SK-N-SH (cell line): ENCODE measurements around the gene NUAK1. TPM values are rescaled to one million over a fixed set of nuclear protein-coding genes. Genes with fewer than 3 reads are reported as not detected.

ENCODE experiments used
- CTCF ChIA-PET: fragments of 300-600, 350-600 bp; formaldehyde crosslinking; extraction: SDS; loops from one replicate; lab custom pipeline; 2021; lab: Yijun Ruan, JAX
- POLR2A ChIA-PET: fragments of 350-600 bp; sonication (Branson Sonifier 250); formaldehyde crosslinking; extraction: SDS; loops from one replicate; lab custom pipeline; 2020; ENCODE audit warnings: antibody characterized with exemption, inconsistent platforms; lab: Yijun Ruan, JAX
- DNase-seq: peaks from one replicate; pipeline ENCODE4 v3.0.0; 2012
- H2AFZ ChIP-seq: fragments of 200-600 bp; sonication (generic); 2 replicates; pipeline ENCODE4 v1.8.1; 2016; ENCODE audit warnings: antibody characterized with exemption, mild to moderate bottlenecking, low read depth
- H3F3A ChIP-seq: fragments of 200-600 bp; sonication (generic); replicated peaks from 2 replicates; pipeline ENCODE3; 2016; ENCODE audit warnings: antibody characterized with exemption, mild to moderate bottlenecking; ENCODE audit not compliant: insufficient read depth
- H3K27ac ChIP-seq, 2 experiments: fragments of 200-500 bp in 1 of 2; fragments of 200-600 bp in 1 of 2; sonication (Bioruptor generic) in 1 of 2; sonication (generic), shearing (Covaris generic) in 1 of 2; 2 replicates each; pipeline versions ENCODE4 v1.5.1 to v1.6.1; 2014 to 2016; ENCODE audit warnings: low read depth in 2 of 2, inconsistent platforms in 1 of 2, low read length in 1 of 2, mild to moderate bottlenecking in 1 of 2, mixed read lengths in 1 of 2
- H3K27me3 ChIP-seq: fragments of 200-600 bp; sonication (generic), shearing (Covaris generic); 2 replicates; pipeline ENCODE4 v1.6.1; 2016; ENCODE audit warnings: mixed run types; ENCODE audit not compliant: insufficient read depth
- H3K36me3 ChIP-seq, 2 experiments: fragments of 200-500 bp in 1 of 2; fragments of 200-600 bp in 1 of 2; sonication (Bioruptor generic) in 1 of 2; sonication (generic) in 1 of 2; replicated peaks in 1 of 2; 2 replicates each; pipeline versions ENCODE3 to v1.5.1; 2014 to 2016; ENCODE audit warnings: low read length in 1 of 2, mild to moderate bottlenecking in 1 of 2; ENCODE audit not compliant: insufficient read depth in 2 of 2, control insufficient read depth in 1 of 2
- H3K4me1 ChIP-seq, 2 experiments: fragments of 200-500 bp in 1 of 2; fragments of 200-600 bp in 1 of 2; sonication (Bioruptor generic) in 1 of 2; sonication (generic), shearing (Covaris generic) in 1 of 2; 2 replicates each; pipeline versions ENCODE4 v1.5.1 to v1.6.1; 2014 to 2016; ENCODE audit warnings: low read depth in 1 of 2, low read length in 1 of 2, mixed run types in 1 of 2; ENCODE audit not compliant: insufficient read depth in 2 of 2, control insufficient read depth in 1 of 2
- H3K4me2 ChIP-seq: fragments of 200-600 bp; sonication (generic), shearing (Covaris generic); 2 replicates; pipeline ENCODE4 v1.6.1; 2017; ENCODE audit warnings: mixed run types
- H3K4me3 ChIP-seq, 2 experiments: fragments of 200-500 bp in 1 of 2; fragments of 200-600 bp in 1 of 2; sonication (Bioruptor generic) in 1 of 2; sonication (generic), shearing (Covaris generic) in 1 of 2; 2 replicates each; pipeline versions ENCODE4 v1.5.1 to v1.8.1; 2014 to 2016; ENCODE audit warnings: low read depth in 2 of 2, inconsistent platforms in 1 of 2, low read length in 1 of 2, mild to moderate bottlenecking in 1 of 2, mixed read lengths in 1 of 2, moderate library complexity in 1 of 2
- H3K79me2 ChIP-seq: fragments of 200-600 bp; sonication (generic); 2 replicates; pipeline ENCODE4 v1.8.1; 2017; ENCODE audit warnings: mild to moderate bottlenecking; ENCODE audit not compliant: insufficient read depth
- H3K9ac ChIP-seq: fragments of 200-600 bp; sonication (generic); 2 replicates; pipeline ENCODE4 v1.6.1; 2017; ENCODE audit warnings: mixed run types
- H3K9me2 ChIP-seq: fragments of 200-600 bp; sonication (generic); 2 replicates; pipeline ENCODE4 v1.6.1; 2017; ENCODE audit warnings: mixed run types
- H3K9me3 ChIP-seq: fragments of 200-600 bp; sonication (generic); 2 replicates; pipeline ENCODE4 v1.6.1; 2017; ENCODE audit warnings: mixed run types, mild to moderate bottlenecking, moderate library complexity
- H4K20me1 ChIP-seq: fragments of 200-600 bp; sonication (generic); 2 replicates; pipeline ENCODE4 v1.6.1; 2017; ENCODE audit warnings: mild to moderate bottlenecking, mixed run types; ENCODE audit not compliant: insufficient read depth
- CHD2 ChIP-seq: fragments of 150-350 bp; IDR thresholded peaks from 2 replicates; pipeline ENCODE4 v1.6.1; 2018; ENCODE audit warnings: low read length; ENCODE audit not compliant: partially characterized antibody
- CTCF ChIP-seq: fragments of 200-600 bp; sonication (generic); IDR thresholded peaks from 2 replicates; pipeline ENCODE4 v1.6.1; 2017; ENCODE audit warnings: antibody characterized with exemption, mild to moderate bottlenecking, moderate library complexity
- EP300 ChIP-seq, 2 experiments: IDR thresholded peaks; 2 replicates each; pipeline versions ENCODE4 v1.4.0 to v1.6.1; 2012; ENCODE audit warnings: borderline replicate concordance in 1 of 2, low read depth in 1 of 2, low read length in 1 of 2
- FOSL2 ChIP-seq: IDR thresholded peaks from 2 replicates; pipeline ENCODE4 v1.4.0; 2012; ENCODE audit warnings: low read depth, mild to moderate bottlenecking, moderate library complexity, borderline replicate concordance
- FOXJ3 ChIP-seq: sonication (generic); formaldehyde crosslinking; IDR thresholded peaks from 2 replicates; pipeline ENCODE4 v1.5.1; 2020; ENCODE audit warnings: mild to moderate bottlenecking, missing genetic modification reagents
- FOXM1 ChIP-seq: IDR thresholded peaks from 2 replicates; pipeline ENCODE4 v1.4.0; 2012; ENCODE audit warnings: low read depth, mild to moderate bottlenecking
- GABPA ChIP-seq: IDR thresholded peaks from 2 replicates; pipeline ENCODE4 v1.4.0; 2012; ENCODE audit warnings: low read depth, mild to moderate bottlenecking
- GATA2 ChIP-seq: sonication (generic); formaldehyde crosslinking; IDR thresholded peaks from 2 replicates; pipeline ENCODE4 v1.5.0; 2020; ENCODE audit warnings: mild to moderate bottlenecking, missing genetic modification reagents
- MEF2A ChIP-seq: IDR thresholded peaks from 2 replicates; pipeline ENCODE4 v1.4.0; 2012; ENCODE audit warnings: low read depth, borderline replicate concordance
- MXI1 ChIP-seq: IDR thresholded peaks from 2 replicates; pipeline ENCODE4 v1.6.1; 2012; ENCODE audit warnings: mild to moderate bottlenecking, low read depth, low read length, improper control_type of control experiment
- NFIC ChIP-seq: IDR thresholded peaks from 2 replicates; pipeline ENCODE4 v1.4.0; 2012; ENCODE audit warnings: borderline replicate concordance
- PBX3 ChIP-seq: IDR thresholded peaks from 2 replicates; pipeline ENCODE4; 2012
- POLR2AphosphoS5 ChIP-seq: IDR thresholded peaks from 2 replicates; pipeline ENCODE4 v1.6.1; 2012; ENCODE audit warnings: low read depth, low read length
- RAD21 ChIP-seq: IDR thresholded peaks from 2 replicates; pipeline ENCODE4 v1.6.1; 2012; ENCODE audit warnings: mild to moderate bottlenecking, low read length
- RCOR1 ChIP-seq: fragments of 150-350 bp; IDR thresholded peaks from 2 replicates; pipeline ENCODE4 v1.6.1; 2017; ENCODE audit warnings: antibody characterized with exemption, low read length
- REST ChIP-seq: IDR thresholded peaks from 2 replicates; pipeline ENCODE4 v1.6.1; 2012; ENCODE audit warnings: mild to moderate bottlenecking, low read depth, low read length, moderate library complexity
- RFX5 ChIP-seq: IDR thresholded peaks from 2 replicates; pipeline ENCODE4 v1.6.1; 2012; ENCODE audit warnings: mild to moderate bottlenecking, improper control_type of control experiment, low read length
- SIN3A ChIP-seq: IDR thresholded peaks from 2 replicates; pipeline ENCODE4 v1.6.1; 2012; ENCODE audit warnings: low read depth, mild to moderate bottlenecking, low read length, moderate library complexity, borderline replicate concordance
- SMC3 ChIP-seq: IDR thresholded peaks from 2 replicates; pipeline ENCODE4 v1.6.1; 2012; ENCODE audit warnings: low read depth, low read length, improper control_type of control experiment
- TCF12 ChIP-seq: IDR thresholded peaks from 2 replicates; pipeline ENCODE4 v1.4.0; 2012
- TEAD4 ChIP-seq: IDR thresholded peaks from 2 replicates; pipeline ENCODE4 v1.4.0; 2012; ENCODE audit warnings: mild to moderate bottlenecking, borderline replicate concordance; ENCODE audit not compliant: insufficient read depth
- YY1 ChIP-seq: IDR thresholded peaks from 2 replicates; pipeline ENCODE4 v1.4.0; 2012; ENCODE audit warnings: low read depth, mild to moderate bottlenecking
- ZBTB33 ChIP-seq: IDR thresholded peaks from 2 replicates; pipeline ENCODE4 v1.4.0; 2012; ENCODE audit warnings: low read depth, borderline replicate concordance
- WGBS: methylation state at CpG from one replicate; pipeline ENCODE4 v1.1.6; 2017; ENCODE audit warnings: low lambda C conversion rate; 5-methylcytosine and 5-hydroxymethylcytosine counted together
- polyA plus RNA-seq, 3 experiments: library from polyadenylated mRNA; depleted of rRNA; stranded (reverse); fragments of >200 nt; gene quantifications; 2 replicates each; pipeline ENCODE4 v1.2.3, GENCODE V29; 2012

The NUAK1 gene
- polyA plus RNA-seq, 1 of the 3 experiments (the other 2 are of a cell fraction): 8.1 TPM

GRCh38 chr12:106084759-106085158, 54.0 kb downstream of the NUAK1 start (continued):
- TF ChIP-seq FOXM1 (no peak), ZBTB33 (no peak), GABPA (no peak), MXI1 (no peak), SMC3 (no peak), FOSL2 (no peak), EP300 (IDR thresholded peaks at IDR 0.05; ENCODE audit: borderline replicate concordance in 1 of 2, low read depth in 1 of 2, low read length in 1 of 2) (no peak)

GRCh38 chr12:106084014-106084671, 54.6 kb downstream of the NUAK1 start:
- H3K4me3 ChIP-seq: 0 out of 4 replicates have a peak overlapping the region, but pooled peaks of 1 of the 2 experiments have one; percentile 19
- H3K4me2 ChIP-seq: peak overlapping the region; percentile 72
- H3K27me3 ChIP-seq: no peaks in the 10 kb centered on the region
- CTCF ChIA-PET: no interaction called here
- peak overlapping the region; percentile 64 to 96; a peak in 3 of 4 replicates for H3K27ac ChIP-seq
- H3K9me2 ChIP-seq: no peaks in the 10 kb centered on the region
- no peaks in the 10 kb centered on the region for H3K9me3 ChIP-seq
- WGBS: 14% methylated on average over 10 of the region's 10 CpGs
- H3K79me2 ChIP-seq: peaks cover 85% of the 10 kb centered on the region
- no peak for DNase-seq
- peak overlapping the region; percentile 71 for H3K9ac ChIP-seq
- peaks cover 14 to 21% of the 10 kb centered on the region in 2 experiments for H3K36me3 ChIP-seq
- H4K20me1 ChIP-seq: no peaks in the 10 kb centered on the region
- H3F3A ChIP-seq: peaks cover 36% of the 10 kb centered on the region
- 0 out of 2 replicates have a peak overlapping the region, but pooled peaks have one; percentile 64 for H2AFZ ChIP-seq
- POLR2A ChIA-PET: no interaction called here
- H3K4me1 ChIP-seq: peaks cover 3 to 23% of the 10 kb centered on the region in 2 experiments; a peak in 3 of 4 replicates
- no peak for TF ChIP-seq CTCF
- peak; percentile 95 for TF ChIP-seq TEAD4
- no peak for TF ChIP-seq FOXJ3 (CRISPR knock-in tag)
- TF ChIP-seq NFIC: peak; percentile 70
- no peak for TF ChIP-seq REST
- peak; percentile 68 for TF ChIP-seq PBX3
- peak; percentile 44; the same call in 1 of the 2 replicates for TF ChIP-seq MEF2A
- no peak for TF ChIP-seq FOXM1
- TF ChIP-seq RFX5: no peak
- no peak for TF ChIP-seq GABPA
- TF ChIP-seq RAD21: no peak
- no peak for TF ChIP-seq RCOR1
- TF ChIP-seq GATA2 (CRISPR knock-in tag): no peak
- no peak for TF ChIP-seq CHD2
- peak; percentile 67; the same call in 1 of the 2 replicates for TF ChIP-seq SIN3A
- TF ChIP-seq YY1: no peak
- TF ChIP-seq MXI1: no peak
- TF ChIP-seq POLR2AphosphoS5: peak; percentile 50; the same call in 1 of the 2 replicates
- TF ChIP-seq TCF12: peak; percentile 84
